ENCODE data around the gene IL6R.

The IL6R gene

GRCh38 chr1:154402409-154402921, 2.7 kb upstream of the IL6R start:
- Mint-ChIP-seq H3K4me1 (ENCODE audit: low read depth) (peaks cover 56% of the 10 kb centered on the region), H3K9me3 (no peaks in the 10 kb centered on the region), H3K27me3 (no peaks in the 10 kb centered on the region), H3K4me3 (no peak overlapping the region), H3K27ac (no peak overlapping the region), H3K36me3 (ENCODE audit: low read depth) (no peaks in the 10 kb centered on the region)

DNA sequence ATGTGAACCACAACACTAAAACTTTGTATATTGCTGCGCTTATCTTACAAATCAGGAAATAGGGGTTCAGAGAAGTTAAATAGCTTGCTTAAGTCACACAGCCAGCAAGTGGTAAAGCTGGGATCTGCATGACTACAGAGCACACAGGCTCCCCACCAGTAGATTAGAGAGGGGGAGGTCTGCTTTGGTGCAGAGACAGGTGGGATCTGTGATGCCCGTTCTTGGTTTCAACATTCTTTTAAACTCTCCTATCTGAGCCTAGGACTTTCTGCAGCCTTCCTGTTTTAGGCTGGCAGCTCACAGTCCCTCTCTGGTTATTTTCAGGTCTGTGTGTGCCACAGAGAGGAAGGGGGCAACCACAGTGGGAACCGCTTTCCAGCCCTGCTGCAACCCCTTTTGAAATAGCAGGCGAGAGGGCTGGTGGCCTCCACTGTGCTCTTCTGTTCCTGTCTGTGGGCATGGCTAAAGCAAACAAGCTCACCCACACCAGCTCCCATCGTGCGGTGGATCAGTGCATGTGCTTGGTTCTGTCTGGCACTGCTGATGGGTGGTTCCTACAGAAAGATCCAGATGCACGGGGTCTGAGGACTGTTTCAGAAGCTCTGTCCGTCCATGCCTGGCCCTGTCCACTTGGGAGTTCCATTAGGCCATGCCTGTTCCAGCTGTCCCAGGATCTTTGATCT, 1.7 kb upstream of the IL6R start:
- Mint-ChIP-seq H3K4me1 (ENCODE audit: low read depth) (peaks cover 65% of the 10 kb centered on the region), H3K27me3 (no peaks in the 10 kb centered on the region), H3K4me3 (peak overlapping the region; percentile 17), H3K27ac (no peak overlapping the region), H3K36me3 (ENCODE audit: low read depth) (no peaks in the 10 kb centered on the region), H3K9me3 (no peaks in the 10 kb centered on the region)

GRCh38 chr1:154403983-154404382, 1.2 kb upstream of the IL6R start:
- Mint-ChIP-seq H3K4me1 (ENCODE audit: low read depth) (peaks cover 71% of the 10 kb centered on the region), H3K9me3 (no peaks in the 10 kb centered on the region), H3K27me3 (no peaks in the 10 kb centered on the region), H3K36me3 (ENCODE audit: low read depth) (no peaks in the 10 kb centered on the region), H3K4me3 (no peak overlapping the region), H3K27ac (no peak overlapping the region)

- no peak overlapping the region for H3K27ac Mint-ChIP-seq
- H3K4me3 Mint-ChIP-seq, result peak overlapping the region; percentile 74
- no peaks in the 10 kb centered on the region for H3K36me3 Mint-ChIP-seq (ENCODE audit: low read depth)
- H3K27me3 Mint-ChIP-seq, result no peaks in the 10 kb centered on the region
- H3K9me3 Mint-ChIP-seq, result no peaks in the 10 kb centered on the region
- peaks cover 76% of the 10 kb centered on the region for H3K4me1 Mint-ChIP-seq (ENCODE audit: low read depth)
Observed at GRCh38 chr1:154404511-154404931, 622 bp upstream of the IL6R start.

GRCh38 chr1:154405747-154406571, 816 bp downstream of the IL6R start:
- Mint-ChIP-seq H3K27me3 (no peaks in the 10 kb centered on the region), H3K9me3 (no peaks in the 10 kb centered on the region), H3K4me1 (ENCODE audit: low read depth) (peaks cover 83% of the 10 kb centered on the region), H3K4me3 (peak overlapping the region; percentile 82), H3K27ac (peak overlapping the region; percentile 90), H3K36me3 (ENCODE audit: low read depth) (no peaks in the 10 kb centered on the region)

- no peaks in the 10 kb centered on the region for H3K27me3 Mint-ChIP-seq
- H3K36me3 Mint-ChIP-seq (ENCODE audit: low read depth), result no peaks in the 10 kb centered on the region
- peak overlapping the region; percentile 90 for H3K27ac Mint-ChIP-seq
- H3K4me1 Mint-ChIP-seq (ENCODE audit: low read depth), result peaks cover 88% of the 10 kb centered on the region
- H3K4me3 Mint-ChIP-seq, result peak overlapping the region; percentile 82
- H3K9me3 Mint-ChIP-seq, result no peaks in the 10 kb centered on the region
Observed at GRCh38 chr1:154406572-154406879, 1.4 kb downstream of the IL6R start.

DNA sequence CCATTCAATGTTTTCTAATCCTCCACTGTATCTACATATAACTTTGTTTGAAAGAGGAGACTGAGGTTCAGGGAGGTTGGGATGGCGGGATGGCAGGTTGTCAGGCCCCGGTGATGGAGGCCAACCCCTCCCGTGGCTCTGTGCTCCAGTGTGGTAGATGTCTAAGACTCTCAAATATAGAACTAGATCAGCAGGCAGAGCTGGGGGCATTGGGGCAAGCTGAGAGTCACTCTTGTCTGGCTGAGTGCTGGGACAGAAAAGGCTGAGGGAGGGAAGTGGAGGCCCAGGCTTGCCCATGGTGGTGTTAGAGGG, 1.7 kb downstream of the IL6R start:
- peak overlapping the region; percentile 82 for H3K4me3 Mint-ChIP-seq
- no peaks in the 10 kb centered on the region for H3K36me3 Mint-ChIP-seq (ENCODE audit: low read depth)
- no peaks in the 10 kb centered on the region for H3K27me3 Mint-ChIP-seq
- no peaks in the 10 kb centered on the region for H3K9me3 Mint-ChIP-seq
- peaks cover 90% of the 10 kb centered on the region for H3K4me1 Mint-ChIP-seq (ENCODE audit: low read depth)
- H3K27ac Mint-ChIP-seq, result peak overlapping the region; percentile 90

- H3K27me3 Mint-ChIP-seq, result no peaks in the 10 kb centered on the region
- H3K27ac Mint-ChIP-seq, result peak overlapping the region; percentile 90
- H3K9me3 Mint-ChIP-seq, result no peaks in the 10 kb centered on the region
- H3K36me3 Mint-ChIP-seq (ENCODE audit: low read depth), result no peaks in the 10 kb centered on the region
- H3K4me3 Mint-ChIP-seq, result peak overlapping the region; percentile 82
- H3K4me1 Mint-ChIP-seq (ENCODE audit: low read depth), result peaks cover 84% of the 10 kb centered on the region
Observed at GRCh38 chr1:154407198-154408091, 2.3 kb downstream of the IL6R start.

GRCh38 chr1:154408174-154408777, 3.1 kb downstream of the IL6R start:
- H3K4me1 Mint-ChIP-seq (ENCODE audit: low read depth), result peaks cover 78% of the 10 kb centered on the region
- peak overlapping the region; percentile 82 for H3K4me3 Mint-ChIP-seq
- no peaks in the 10 kb centered on the region for H3K9me3 Mint-ChIP-seq
- H3K36me3 Mint-ChIP-seq (ENCODE audit: low read depth), result no peaks in the 10 kb centered on the region
- H3K27me3 Mint-ChIP-seq, result no peaks in the 10 kb centered on the region
- H3K27ac Mint-ChIP-seq, result peak overlapping the region; percentile 90

GRCh38 chr1:154410185-154410827, 5.2 kb downstream of the IL6R start:
- no peak overlapping the region for H3K4me3 Mint-ChIP-seq
- no peaks in the 10 kb centered on the region for H3K9me3 Mint-ChIP-seq
- H3K27me3 Mint-ChIP-seq, result no peaks in the 10 kb centered on the region
- peak overlapping the region; percentile 41 for H3K27ac Mint-ChIP-seq
- H3K4me1 Mint-ChIP-seq (ENCODE audit: low read depth), result peaks cover 63% of the 10 kb centered on the region
- no peaks in the 10 kb centered on the region for H3K36me3 Mint-ChIP-seq (ENCODE audit: low read depth)

GRCh38 chr1:154411525-154411924, 6.4 kb downstream of the IL6R start:
- peaks cover 57% of the 10 kb centered on the region for H3K4me1 Mint-ChIP-seq (ENCODE audit: low read depth)
- no peaks in the 10 kb centered on the region for H3K9me3 Mint-ChIP-seq
- no peak overlapping the region for H3K4me3 Mint-ChIP-seq
- H3K27me3 Mint-ChIP-seq, result no peaks in the 10 kb centered on the region
- H3K36me3 Mint-ChIP-seq (ENCODE audit: low read depth), result no peaks in the 10 kb centered on the region
- H3K27ac Mint-ChIP-seq, result no peak overlapping the region

GRCh38 chr1:154413177-154413783, 8.1 kb downstream of the IL6R start:
- H3K4me3 Mint-ChIP-seq, result no peak overlapping the region
- H3K9me3 Mint-ChIP-seq, result no peaks in the 10 kb centered on the region
- H3K4me1 Mint-ChIP-seq (ENCODE audit: low read depth), result peaks cover 51% of the 10 kb centered on the region
- no peak overlapping the region for H3K27ac Mint-ChIP-seq
- H3K36me3 Mint-ChIP-seq (ENCODE audit: low read depth), result no peaks in the 10 kb centered on the region
- no peaks in the 10 kb centered on the region for H3K27me3 Mint-ChIP-seq

DNA sequence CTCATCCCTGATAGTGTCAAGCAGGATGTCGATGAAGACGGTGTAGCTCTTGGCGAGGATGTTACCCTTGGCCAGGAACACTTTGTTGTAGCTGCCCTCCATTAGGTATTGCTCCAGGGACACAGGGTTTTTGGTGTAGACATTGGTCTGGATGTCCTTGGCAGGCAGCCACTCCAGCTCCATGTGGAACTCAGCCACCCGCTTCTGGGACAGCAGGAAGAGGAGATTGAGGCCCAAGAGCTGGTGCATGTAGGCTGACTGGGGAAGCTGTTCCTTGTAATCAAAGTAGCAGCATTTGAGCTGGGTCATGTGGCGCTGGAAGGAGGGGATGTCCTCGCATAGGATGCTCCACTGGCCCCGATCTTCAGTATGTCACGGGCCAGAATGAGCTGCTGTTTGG, 9.5 kb downstream of the IL6R start:
- H3K36me3 Mint-ChIP-seq (ENCODE audit: low read depth), result no peaks in the 10 kb centered on the region
- H3K4me3 Mint-ChIP-seq, result no peak overlapping the region
- no peaks in the 10 kb centered on the region for H3K9me3 Mint-ChIP-seq
- H3K27me3 Mint-ChIP-seq, result no peaks in the 10 kb centered on the region
- H3K27ac Mint-ChIP-seq, result no peak overlapping the region
- H3K4me1 Mint-ChIP-seq (ENCODE audit: low read depth), result peaks cover 51% of the 10 kb centered on the region

Data from stimulated activated naive CD8-positive, alpha-beta T cell treated with anti-CD3 and anti-CD28 coated beads, Interleukin-15, Interleukin-2, amounts not matched to agents 100 ng/mL and 50 ng/mL, for 24 hours (primary cell).